Activated T-cell treated with anti-CD3 and anti-CD28 coated beads, Interleukin-2, amount 50 U/mL, for 72 hours (primary cell): ENCODE measurements around the gene SDCBP2. TPM values are rescaled to one million over a fixed set of nuclear protein-coding genes. Genes with fewer than 3 reads are reported as not detected.

Experiments
- ATAC-seq, 2 donors: fragments of 150-1000 bp; cut with Tn5 transposase; replicated peaks in 1 of 2; 2 replicates each; pipeline ENCODE4 v1.10.0; 2021; ENCODE audit warnings: moderate library complexity in 2 of 2, mild to moderate bottlenecking in 1 of 2
- DNase-seq, 2 donors: peaks; one replicate each; pipeline ENCODE4 v3.0.0; 2021 to 2022; ENCODE audit warnings: mixed read lengths in 1 of 2
- H3K27ac Mint-ChIP-seq: one replicate; pipeline ENCODE4 v1.8.0; 2022; ENCODE audit warnings: mild to moderate bottlenecking, moderate library complexity, mixed read lengths
- H3K27me3 Mint-ChIP-seq: one replicate; pipeline ENCODE4 v1.8.0; 2022; ENCODE audit warnings: low read depth, mixed read lengths
- H3K36me3 Mint-ChIP-seq, 2 donors: one replicate each; pipeline ENCODE4 v1.8.0; 2022; ENCODE audit warnings: mixed read lengths in 2 of 2, mild to moderate bottlenecking in 1 of 2; ENCODE audit not compliant: insufficient read depth in 2 of 2
- H3K4me1 Mint-ChIP-seq: one replicate; pipeline ENCODE4 v1.8.0; 2022; ENCODE audit warnings: low read depth, mixed read lengths
- H3K4me3 Mint-ChIP-seq, 2 donors: one replicate each; pipeline ENCODE4 v1.8.0; 2022; ENCODE audit warnings: mild to moderate bottlenecking in 2 of 2, mixed read lengths in 2 of 2, moderate library complexity in 2 of 2
- H3K9me3 Mint-ChIP-seq, 2 donors: one replicate each; pipeline ENCODE4 v1.8.0; 2022; ENCODE audit warnings: mixed read lengths in 2 of 2
- total RNA-seq, 2 donors: library from RNA; stranded (reverse); gene quantifications; one replicate each; pipeline ENCODE4 v1.2.3, GENCODE V29; 2022

The SDCBP2 gene
- total RNA-seq, 2 donors from 2014 or later: 11.0 to 11.5 TPM

DNA sequence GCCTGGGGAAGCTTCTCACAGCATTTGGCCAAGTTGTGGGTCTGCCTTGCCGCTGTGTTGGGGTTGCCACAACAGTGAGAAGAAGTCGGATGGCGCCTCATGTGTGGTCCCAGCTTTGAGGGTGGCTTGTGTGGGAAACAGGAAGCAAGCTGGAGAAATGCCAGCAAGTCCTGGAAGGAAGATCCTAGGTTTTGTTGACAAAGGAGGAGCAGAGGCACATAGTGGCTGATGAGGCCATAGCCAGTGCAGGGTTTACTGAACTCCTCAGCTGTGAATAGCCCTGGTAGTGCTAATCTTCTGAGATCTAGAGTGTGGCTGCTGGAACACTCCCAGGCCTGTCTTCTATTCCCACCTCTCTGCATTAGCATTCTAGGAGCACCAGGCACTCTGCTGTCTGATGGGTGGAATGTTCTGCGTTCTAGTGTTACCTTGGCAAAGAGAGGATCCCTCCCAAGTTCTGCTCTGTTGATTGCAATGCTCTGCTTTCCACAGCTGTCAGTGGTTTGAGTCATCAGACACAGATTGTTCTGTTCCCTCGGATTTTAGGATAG is 37.7 kb downstream of the SDCBP2 start:
- no peaks in the 10 kb centered on the region for H3K36me3 Mint-ChIP-seq
- no peaks in the 10 kb centered on the region for H3K9me3 Mint-ChIP-seq
- H3K27me3 Mint-ChIP-seq: no peaks in the 10 kb centered on the region
- H3K4me1 Mint-ChIP-seq: peaks cover 16% of the 10 kb centered on the region
- no peak for ATAC-seq
- no peak overlapping the region for H3K4me3 Mint-ChIP-seq
- DNase-seq: no peak
- no peak overlapping the region for H3K27ac Mint-ChIP-seq

- Mint-ChIP-seq H3K9me3 (no peaks in the 10 kb centered on the region), H3K4me1 (peaks cover 44% of the 10 kb centered on the region), H3K27me3 (no peaks in the 10 kb centered on the region), H3K4me3 (peak overlapping the region in 1 of 2 donors; percentile 85), H3K36me3 (no peaks in the 10 kb centered on the region), H3K27ac (no peak overlapping the region)
- ATAC-seq (no peak), DNase-seq (no peak)
These were observed 41.0 kb downstream of the SDCBP2 start for GRCh38 chr20:1287787-1288569.

- Mint-ChIP-seq H3K27ac (peak overlapping the region; percentile 89), H3K4me3 (peak overlapping the region; percentile 85 to 90), H3K9me3 (no peaks in the 10 kb centered on the region), H3K36me3 (no peaks in the 10 kb centered on the region), H3K4me1 (peaks cover 49% of the 10 kb centered on the region), H3K27me3 (no peaks in the 10 kb centered on the region)
- peak; percentile 80 to 87 for ATAC-seq
- DNase-seq: no peak
These were observed 41.6 kb downstream of the SDCBP2 start for GRCh38 chr20:1287306-1287705.

GRCh38 chr20:1286267-1287024 is 42.5 kb downstream of the SDCBP2 start:
- Mint-ChIP-seq H3K4me1 (peaks cover 52% of the 10 kb centered on the region), H3K36me3 (no peaks in the 10 kb centered on the region), H3K4me3 (peak overlapping the region; percentile 85 to 90), H3K27me3 (no peaks in the 10 kb centered on the region), H3K9me3 (no peaks in the 10 kb centered on the region), H3K27ac (peak overlapping the region; percentile 66)
- DNase-seq (no peak), ATAC-seq (peak; percentile 23 to 35)

DNA sequence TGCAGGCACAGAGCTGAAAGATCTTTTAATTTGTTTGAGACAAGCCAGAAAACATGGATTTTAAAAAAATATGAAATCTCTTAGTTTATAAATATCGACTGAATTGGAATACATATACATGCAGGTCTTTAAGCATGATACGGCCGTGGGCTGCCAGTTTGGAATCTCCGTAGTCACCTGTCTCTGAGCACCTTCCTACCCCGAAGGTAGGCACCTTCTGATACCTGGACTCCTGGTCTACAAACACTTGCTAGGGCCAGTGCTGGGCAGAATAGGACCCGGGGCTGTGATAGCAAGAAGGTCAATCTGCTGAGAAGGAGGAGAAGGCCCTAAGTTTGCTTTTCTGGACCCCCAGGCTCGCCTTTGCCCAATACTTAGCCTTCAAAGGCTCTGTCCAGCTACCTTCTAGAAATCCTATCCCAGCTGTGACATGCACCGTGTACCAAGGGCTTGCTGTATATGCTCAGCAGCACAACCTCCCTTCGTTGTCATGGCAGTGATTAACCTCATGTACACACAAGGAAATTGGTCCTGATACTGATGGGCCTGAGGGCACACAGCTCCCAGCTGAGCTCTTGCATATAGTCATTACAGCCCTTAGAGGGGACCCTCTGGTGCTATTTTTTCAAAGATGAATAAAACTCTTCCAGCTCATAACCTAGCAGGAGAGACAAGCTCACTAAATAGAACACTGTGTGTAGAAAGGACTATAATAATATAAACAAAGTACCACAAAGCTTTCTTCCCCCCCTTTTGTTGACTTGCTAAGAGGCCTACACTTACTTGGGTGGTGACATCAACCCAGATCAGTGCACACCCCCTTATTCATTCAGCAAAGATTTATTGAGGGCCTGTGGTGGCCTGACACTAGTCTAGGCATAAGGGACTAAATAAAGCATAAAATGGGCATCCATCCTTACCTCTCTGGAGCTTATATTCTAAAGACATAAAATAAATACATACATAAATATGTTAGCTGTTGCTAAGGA is 45.1 kb downstream of the SDCBP2 start:
- Mint-ChIP-seq H3K4me3 (no peak overlapping the region), H3K4me1 (peaks cover 58% of the 10 kb centered on the region), H3K27me3 (no peaks in the 10 kb centered on the region), H3K9me3 (no peaks in the 10 kb centered on the region), H3K27ac (no peak overlapping the region), H3K36me3 (no peaks in the 10 kb centered on the region)
- DNase-seq (no peak), ATAC-seq (no peak)

DNA sequence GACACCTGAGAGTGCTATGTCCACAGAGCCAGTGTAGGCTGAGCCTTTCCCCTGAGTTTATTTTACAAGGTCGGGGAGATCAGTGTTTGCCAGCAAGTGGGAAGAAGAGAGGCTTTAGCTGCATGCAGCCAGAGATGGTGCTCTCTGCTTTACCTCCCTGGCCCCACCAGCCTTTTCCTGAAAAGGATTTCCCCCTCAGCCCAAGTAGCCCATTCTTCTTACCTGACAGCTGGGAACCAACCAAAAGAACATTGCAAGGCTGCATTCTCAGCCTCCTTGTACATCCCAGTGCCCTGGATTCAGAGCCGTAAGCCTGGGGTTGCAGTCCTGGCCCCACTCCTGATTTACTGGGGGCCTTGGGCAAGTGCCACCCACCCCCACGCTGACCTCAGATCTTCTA is 46.0 kb downstream of the SDCBP2 start:
- Mint-ChIP-seq H3K27me3 (no peaks in the 10 kb centered on the region), H3K36me3 (no peaks in the 10 kb centered on the region), H3K9me3 (no peaks in the 10 kb centered on the region), H3K27ac (no peak overlapping the region), H3K4me3 (no peak overlapping the region), H3K4me1 (peaks cover 58% of the 10 kb centered on the region)
- DNase-seq (no peak), ATAC-seq (no peak)

DNA sequence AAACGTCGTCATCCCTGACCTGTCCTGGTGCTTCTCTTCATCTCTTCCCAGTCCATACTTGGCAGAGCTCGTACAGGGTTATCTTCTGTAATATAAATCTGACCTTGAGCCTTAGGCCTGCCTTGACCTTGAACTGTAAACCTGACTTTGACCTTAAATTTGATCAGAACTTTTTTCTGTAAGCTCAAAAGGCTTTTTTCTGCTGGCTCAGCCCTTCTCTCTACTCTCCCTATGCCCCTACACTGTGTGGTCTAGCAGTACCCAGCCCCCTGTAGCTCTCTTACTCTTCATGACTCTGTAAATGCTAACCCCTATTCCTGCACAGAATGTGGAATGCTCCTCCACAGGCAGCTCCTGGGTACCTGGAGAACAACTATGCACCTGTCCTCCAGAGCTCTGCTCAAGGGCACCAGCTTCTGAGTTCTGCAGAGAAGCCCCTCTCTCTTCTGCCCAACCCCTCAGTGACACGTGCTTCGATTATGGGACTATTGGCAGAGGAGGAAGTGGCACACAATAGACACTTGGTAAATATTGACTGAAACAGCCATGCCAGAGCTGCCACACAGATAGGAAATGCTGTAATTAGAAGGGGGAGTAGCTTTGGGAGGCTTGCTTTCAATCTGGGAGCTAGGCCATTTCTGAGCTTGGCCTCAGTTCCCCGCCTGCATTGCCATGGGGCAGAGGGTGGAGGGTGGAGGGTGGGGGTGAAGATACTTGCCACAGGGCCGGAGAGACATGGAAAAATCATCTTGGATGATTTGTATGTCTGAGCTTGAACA is 47.5 kb downstream of the SDCBP2 start:
- Mint-ChIP-seq H3K36me3 (no peaks in the 10 kb centered on the region), H3K27me3 (no peaks in the 10 kb centered on the region), H3K4me3 (no peak overlapping the region), H3K27ac (no peak overlapping the region), H3K4me1 (peaks cover 44% of the 10 kb centered on the region), H3K9me3 (no peaks in the 10 kb centered on the region)
- ATAC-seq (no peak), DNase-seq (no peak)

GRCh38 chr20:1280195-1281102 is 48.5 kb downstream of the SDCBP2 start:
- peaks cover 34% of the 10 kb centered on the region for H3K4me1 Mint-ChIP-seq
- ATAC-seq: no peak

DNA sequence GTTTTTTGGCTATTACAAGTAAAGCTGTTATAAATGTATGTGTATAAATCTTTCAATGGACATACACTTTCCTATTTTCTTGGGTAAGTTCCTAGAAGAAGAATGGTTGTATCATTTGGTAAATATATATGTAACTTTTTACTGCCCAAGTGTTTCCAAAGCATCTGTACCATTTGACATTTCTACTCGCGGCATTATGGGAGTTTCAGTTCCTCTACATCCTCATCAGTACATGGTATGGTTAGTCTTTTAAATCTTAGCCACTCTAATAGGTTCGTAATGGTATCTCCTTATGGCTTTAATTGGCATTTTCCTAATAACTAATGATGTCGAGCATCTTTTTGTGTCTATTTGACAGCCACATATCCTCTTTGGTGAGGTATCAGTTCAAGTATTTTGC is 49.9 kb downstream of the SDCBP2 start:
- no peaks in the 10 kb centered on the region for H3K27me3 Mint-ChIP-seq
- H3K4me3 Mint-ChIP-seq: no peak overlapping the region
- peaks cover 20% of the 10 kb centered on the region for H3K4me1 Mint-ChIP-seq
- H3K36me3 Mint-ChIP-seq: no peaks in the 10 kb centered on the region
- H3K9me3 Mint-ChIP-seq: no peaks in the 10 kb centered on the region
- DNase-seq (no peak), ATAC-seq (no peak)
- H3K27ac Mint-ChIP-seq: no peak overlapping the region

More at GRCh38 chr20:1280195-1281102, 48.5 kb downstream of the SDCBP2 start:
- no peaks in the 10 kb centered on the region for H3K36me3 Mint-ChIP-seq
- no peaks in the 10 kb centered on the region for H3K9me3 Mint-ChIP-seq
- no peak for DNase-seq
- H3K27me3 Mint-ChIP-seq: no peaks in the 10 kb centered on the region
- H3K27ac Mint-ChIP-seq: no peak overlapping the region
- H3K4me3 Mint-ChIP-seq: no peak overlapping the region

GRCh38 chr20:1277529-1278322 is 51.2 kb downstream of the SDCBP2 start:
- H3K4me1 Mint-ChIP-seq: peaks cover 11% of the 10 kb centered on the region
- H3K27me3 Mint-ChIP-seq: no peaks in the 10 kb centered on the region
- no peak overlapping the region for H3K4me3 Mint-ChIP-seq
- H3K27ac Mint-ChIP-seq: no peak overlapping the region
- no peaks in the 10 kb centered on the region for H3K36me3 Mint-ChIP-seq
- no peaks in the 10 kb centered on the region for H3K9me3 Mint-ChIP-seq
- DNase-seq: no peak
- no peak for ATAC-seq

DNA sequence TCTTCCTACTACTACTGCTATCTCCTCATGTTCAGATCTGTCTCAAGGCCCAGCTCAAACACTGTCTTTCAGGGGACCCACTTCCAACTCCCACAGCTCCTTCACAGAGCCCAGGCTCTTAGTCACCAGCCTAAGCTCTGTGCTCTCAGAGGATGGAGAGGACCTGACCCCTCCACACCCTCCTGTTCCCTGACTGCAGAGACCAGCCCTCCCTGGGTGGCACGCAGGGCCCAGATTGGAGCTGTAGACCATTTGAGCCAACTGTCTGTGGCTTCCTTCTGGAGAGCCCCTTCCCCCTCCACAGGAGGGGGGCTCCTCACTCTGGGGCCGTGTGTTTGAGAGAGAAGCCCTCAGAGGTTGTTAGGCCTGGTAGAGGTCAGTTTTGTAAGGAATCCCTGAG is 53.0 kb downstream of the SDCBP2 start:
- no peak overlapping the region for H3K27ac Mint-ChIP-seq

More for the DNA sequence above, 53.0 kb downstream of the SDCBP2 start:
- ATAC-seq (no peak), DNase-seq (no peak)
- Mint-ChIP-seq H3K4me3 (no peak overlapping the region), H3K4me1 (peaks cover 15% of the 10 kb centered on the region), H3K36me3 (no peaks in the 10 kb centered on the region), H3K27me3 (no peaks in the 10 kb centered on the region), H3K9me3 (no peaks in the 10 kb centered on the region)
